Testis (tissue), 2 donors: Measurements from ENCODE around the gene UBA6.

Experiments used
- CTCF ChIP-seq, 3 experiments: fragments of 450-650 bp in 2 of 3; fragments of 200-600 bp in 1 of 3; sonication (generic) in 1 of 3; IDR thresholded peaks; one replicate each; pipeline ENCODE4 v1.5.1; 2016 to 2019; ENCODE audit warnings: antibody characterized with exemption in 3 of 3, mild to moderate bottlenecking in 2 of 3, moderate library complexity in 1 of 3
- POLR2A ChIP-seq: fragments of 450-650 bp; IDR thresholded peaks from one replicate; pipeline ENCODE4 v1.6.1; 2017; ENCODE audit warnings: antibody characterized with exemption, mild to moderate bottlenecking, moderate library complexity

DNA sequence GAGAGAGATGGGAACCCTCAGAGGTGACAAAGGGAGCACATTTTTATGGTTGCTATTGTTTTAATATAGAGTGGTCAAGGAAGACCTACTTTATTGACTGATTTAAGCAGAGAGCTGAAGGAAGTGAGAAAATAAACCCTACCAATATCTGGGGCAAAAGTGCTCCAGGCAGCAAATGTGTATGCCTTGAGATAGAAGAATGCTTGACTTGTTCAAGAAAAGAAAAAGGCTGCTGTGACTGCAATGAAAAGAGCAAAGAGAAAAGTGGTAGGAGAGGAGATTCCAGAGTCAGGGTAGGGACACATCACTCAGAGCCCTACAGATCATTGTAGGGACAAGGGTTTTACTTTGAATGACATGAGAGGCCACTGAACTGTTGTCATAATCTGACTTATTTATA lies 116.5 kb downstream of the UBA6 start:
- no peak for TF ChIP-seq CTCF (IDR thresholded peaks at IDR 0.05)
- TF ChIP-seq POLR2A: no peak
